Measurements from ENCODE around the gene ZPLD1.

ZPLD1 gene

GRCh38 chr3:102480139-102480538 is 45.3 kb downstream of the ZPLD1 start:
- TF ChIP-seq GATA2 (IDR thresholded peaks at IDR 0.05; ENCODE audit: low read depth, low read length), result no peak
- TF ChIP-seq GATA3 (IDR thresholded peaks at IDR 0.05; ENCODE audit: low read depth, low read length), result no peak

- TF ChIP-seq GATA3 (IDR thresholded peaks at IDR 0.05; ENCODE audit: low read depth, low read length) (no peak), GATA2 (IDR thresholded peaks at IDR 0.05; ENCODE audit: low read depth, low read length) (no peak)
These were observed 46.2 kb downstream of the ZPLD1 start for GRCh38 chr3:102481050-102481449.

GRCh38 chr3:102483556-102483955 is 48.7 kb downstream of the ZPLD1 start:
- no peak for TF ChIP-seq GATA2 (IDR thresholded peaks at IDR 0.05; ENCODE audit: low read depth, low read length)

- TF ChIP-seq GATA2 (IDR thresholded peaks at IDR 0.05; ENCODE audit: low read depth, low read length) (no peak), GATA3 (IDR thresholded peaks at IDR 0.05; ENCODE audit: low read depth, low read length) (no peak)
These were observed 49.5 kb downstream of the ZPLD1 start for GRCh38 chr3:102484363-102484762.

- TF ChIP-seq GATA3 (IDR thresholded peaks at IDR 0.05; ENCODE audit: low read depth, low read length) (no peak), GATA2 (IDR thresholded peaks at IDR 0.05; ENCODE audit: low read depth, low read length) (no peak)
These were observed 50.9 kb downstream of the ZPLD1 start for GRCh38 chr3:102485701-102486100.

GRCh38 chr3:102488331-102488730 is 53.5 kb downstream of the ZPLD1 start:
- TF ChIP-seq GATA2 (IDR thresholded peaks at IDR 0.05; ENCODE audit: low read depth, low read length) (no peak), GATA3 (IDR thresholded peaks at IDR 0.05; ENCODE audit: low read depth, low read length) (no peak)

- TF ChIP-seq GATA2 (IDR thresholded peaks at IDR 0.05; ENCODE audit: low read depth, low read length), result no peak
- no peak for TF ChIP-seq GATA3 (IDR thresholded peaks at IDR 0.05; ENCODE audit: low read depth, low read length)
These were observed 57.5 kb downstream of the ZPLD1 start for GRCh38 chr3:102492300-102492699.

GRCh38 chr3:102497571-102497970 is 62.8 kb downstream of the ZPLD1 start:
- TF ChIP-seq GATA3 (IDR thresholded peaks at IDR 0.05; ENCODE audit: low read depth, low read length) (no peak), GATA2 (IDR thresholded peaks at IDR 0.05; ENCODE audit: low read depth, low read length) (no peak)

GRCh38 chr3:102505542-102505941 is 70.7 kb downstream of the ZPLD1 start:
- TF ChIP-seq GATA3 (IDR thresholded peaks at IDR 0.05; ENCODE audit: low read depth, low read length) (no peak), GATA2 (IDR thresholded peaks at IDR 0.05; ENCODE audit: low read depth, low read length) (no peak)

GRCh38 chr3:102510663-102511062 is 75.8 kb downstream of the ZPLD1 start:
- no peak for TF ChIP-seq GATA2 (IDR thresholded peaks at IDR 0.05; ENCODE audit: low read depth, low read length)
- TF ChIP-seq GATA3 (IDR thresholded peaks at IDR 0.05; ENCODE audit: low read depth, low read length), result no peak

- TF ChIP-seq GATA3 (IDR thresholded peaks at IDR 0.05; ENCODE audit: low read depth, low read length) (no peak), GATA2 (IDR thresholded peaks at IDR 0.05; ENCODE audit: low read depth, low read length) (no peak)
These were observed 76.4 kb downstream of the ZPLD1 start for GRCh38 chr3:102511168-102511567.

GRCh38 chr3:102511639-102512038 is 76.8 kb downstream of the ZPLD1 start:
- TF ChIP-seq GATA2 (IDR thresholded peaks at IDR 0.05; ENCODE audit: low read depth, low read length), result no peak
- TF ChIP-seq GATA3 (IDR thresholded peaks at IDR 0.05; ENCODE audit: low read depth, low read length), result no peak

- no peak for TF ChIP-seq GATA2 (IDR thresholded peaks at IDR 0.05; ENCODE audit: low read depth, low read length)
- no peak for TF ChIP-seq GATA3 (IDR thresholded peaks at IDR 0.05; ENCODE audit: low read depth, low read length)
These were observed 78.1 kb downstream of the ZPLD1 start for GRCh38 chr3:102512734-102513504.

GRCh38 chr3:102514241-102514640 is 79.4 kb downstream of the ZPLD1 start:
- TF ChIP-seq GATA2 (IDR thresholded peaks at IDR 0.05; ENCODE audit: low read depth, low read length) (no peak), GATA3 (IDR thresholded peaks at IDR 0.05; ENCODE audit: low read depth, low read length) (no peak)

- TF ChIP-seq GATA3 (IDR thresholded peaks at IDR 0.05; ENCODE audit: low read depth, low read length) (no peak), GATA2 (IDR thresholded peaks at IDR 0.05; ENCODE audit: low read depth, low read length) (no peak)
These were observed 86.4 kb downstream of the ZPLD1 start for GRCh38 chr3:102521246-102521645.

- TF ChIP-seq GATA2 (IDR thresholded peaks at IDR 0.05; ENCODE audit: low read depth, low read length) (no peak), GATA3 (IDR thresholded peaks at IDR 0.05; ENCODE audit: low read depth, low read length) (no peak)
These were observed 90.8 kb downstream of the ZPLD1 start for GRCh38 chr3:102525624-102526023.
